Upper lobe of left lung (tissue), 6 donors: ENCODE measurements around the gene ERP29. TPM values are rescaled to one million over a fixed set of nuclear protein-coding genes. Genes with fewer than 3 reads are reported as not detected.
A peak's percentile ranks its signal among the peaks of the same experiment; 100 is the strongest.

Source experiments
- ATAC-seq, 2 donors: fragments of 200-7000 bp; cut with Tn5 transposase; one replicate each; pipeline ENCODE4 v1.9.1; 2022; ENCODE audit warnings: mild to moderate bottlenecking in 2 of 2, moderate library complexity in 2 of 2; ENCODE audit not compliant: low FRiP score in 2 of 2
- DNase-seq, 2 donors: peaks; one replicate each; pipeline ENCODE4 v3.0.0-alpha.2; 2019 to 2020
- H3K27ac ChIP-seq, 4 donors: fragments of 200-600 bp; sonication (generic); one replicate each; pipeline ENCODE4 v1.5.1; 2016 to 2019
- H3K27me3 ChIP-seq, 4 donors: fragments of 200-600 bp; sonication (generic); one replicate each; pipeline ENCODE4 v1.5.1; 2017 to 2019
- H3K36me3 ChIP-seq, 4 donors: fragments of 200-600 bp; sonication (generic); one replicate each; pipeline ENCODE4 v1.5.1; 2016 to 2019
- H3K4me1 ChIP-seq, 4 donors: fragments of 200-600 bp; sonication (generic); one replicate each; pipeline ENCODE4 v1.5.1; 2018 to 2019
- H3K4me3 ChIP-seq, 4 donors: fragments of 200-600 bp; sonication (generic); one replicate each; pipeline ENCODE4 v1.5.1; 2017 to 2019; ENCODE audit warnings: mild to moderate bottlenecking in 2 of 4, moderate library complexity in 1 of 4
- H3K9me3 ChIP-seq, 4 donors: fragments of 200-600 bp; sonication (generic); one replicate each; pipeline ENCODE4 v1.5.1; 2018 to 2019
- CTCF ChIP-seq, 6 experiments: fragments of 450-650 bp in 4 of 6; fragments of 200-600 bp in 2 of 6; sonication (generic) in 2 of 6; IDR thresholded peaks; one replicate each; pipeline ENCODE4 v1.5.1; 2016 to 2019; ENCODE audit warnings: antibody characterized with exemption in 6 of 6
- EP300 ChIP-seq, 4 donors: sonication (generic); formaldehyde crosslinking; IDR thresholded peaks; one replicate each; pipeline ENCODE4 v1.5.1; 2017; ENCODE audit warnings: antibody characterized with exemption in 4 of 4, control low read depth in 2 of 4
- POLR2A ChIP-seq, 4 donors: fragments of 450-650 bp; IDR thresholded peaks; one replicate each; pipeline ENCODE4 v1.5.1; 2016 to 2017; ENCODE audit warnings: antibody characterized with exemption in 4 of 4, mild to moderate bottlenecking in 2 of 4
- POLR2AphosphoS5 ChIP-seq, 2 donors: sonication (generic); formaldehyde crosslinking; IDR thresholded peaks; one replicate each; pipeline ENCODE4 v1.5.1; 2017; ENCODE audit warnings: antibody characterized with exemption in 2 of 2
- WGBS, 2 donors: methylation state at CpG; one replicate each; pipeline ENCODE4 v1.1.5; 2017 to 2018; 5-methylcytosine and 5-hydroxymethylcytosine counted together
- total RNA-seq, 6 donors: library from RNA; depleted of rRNA in 4 of 6; stranded (reverse); fragments of >200 nt in 4 of 6; gene quantifications; one replicate each; pipeline versions ENCODE4 v1.1.0 to v1.2.1, GENCODE V29; 2016 to 2021
- donor health status: DM: no; HTN: no; CAD: no; lungs with moderate emphysema.
- donor health status: DM: no; HTN: yes; CAD: no; lungs with severe emphysema.

Gene ERP29
- total RNA-seq, 6 donors from 2014 or later, result 32.5 to 149 (median 72.2) TPM

- ATAC-seq (peak; percentile 58 to 72), DNase-seq (peak; percentile 87 to 89)
- Histone ChIP-seq H3K9me3 (no peaks in the 10 kb centered on the region), H3K27me3 (no peaks in the 10 kb centered on the region), H3K4me3 (peak overlapping the region; percentile 84 to 99 (median 96)), H3K27ac (peak overlapping the region; percentile 94 to 97 (median 94)), H3K36me3 (peaks cover 0 to 13% (median 2%) of the 10 kb centered on the region in 4 donors), H3K4me1 (peaks cover 26 to 63% (median 31%) of the 10 kb centered on the region in 4 donors)
- TF ChIP-seq POLR2A (IDR thresholded peaks at IDR 0.05) (peak in 1 of 4 donors; percentile 64), EP300 (IDR thresholded peaks at IDR 0.05) (no peak), POLR2AphosphoS5 (IDR thresholded peaks at IDR 0.05) (peak in 1 of 2 donors; percentile 23), CTCF (IDR thresholded peaks at IDR 0.05) (peak in 2 of 6 experiments; percentile 12 to 22)
- WGBS, 2 donors, result 2 to 100% methylated on average over 1 to 42 of the region's 54 CpGs
Observed at GRCh38 chr12:112013601-112014402, 576 bp downstream of the ERP29 start.

GRCh38 chr12:112015938-112016337, 2.7 kb downstream of the ERP29 start:
- DNase-seq (no peak), ATAC-seq (no peak)
- H3K9me3 ChIP-seq, result no peaks in the 10 kb centered on the region
- no peaks in the 10 kb centered on the region for H3K27me3 ChIP-seq
- 94 to 96% methylated on average over 6 of the region's 6 CpGs for WGBS, 2 donors
- no peak overlapping the region for H3K4me3 ChIP-seq
- TF ChIP-seq POLR2AphosphoS5 (IDR thresholded peaks at IDR 0.05), result no peak
- TF ChIP-seq EP300 (IDR thresholded peaks at IDR 0.05), result no peak
- TF ChIP-seq POLR2A (IDR thresholded peaks at IDR 0.05), result no peak
- TF ChIP-seq CTCF (IDR thresholded peaks at IDR 0.05), result no peak
- peaks cover 4 to 27% (median 17%) of the 10 kb centered on the region in 4 donors for H3K36me3 ChIP-seq
- no peak overlapping the region for H3K27ac ChIP-seq
- peaks cover 28 to 72% (median 32%) of the 10 kb centered on the region in 4 donors for H3K4me1 ChIP-seq

- no peak overlapping the region for H3K4me3 ChIP-seq
- H3K27me3 ChIP-seq, result no peaks in the 10 kb centered on the region
- DNase-seq (no peak), ATAC-seq (no peak)
- TF ChIP-seq CTCF (IDR thresholded peaks at IDR 0.05), result no peak
- no peak for TF ChIP-seq POLR2A (IDR thresholded peaks at IDR 0.05)
- no peak for TF ChIP-seq EP300 (IDR thresholded peaks at IDR 0.05)
- no peak for TF ChIP-seq POLR2AphosphoS5 (IDR thresholded peaks at IDR 0.05)
- 84 to 88% methylated on average over 1 of the region's 1 CpG for WGBS, 2 donors
- H3K9me3 ChIP-seq, result no peaks in the 10 kb centered on the region
- H3K36me3 ChIP-seq, result peaks cover 6 to 37% (median 23%) of the 10 kb centered on the region in 4 donors
- H3K4me1 ChIP-seq, result peaks cover 18 to 61% (median 23%) of the 10 kb centered on the region in 4 donors
- no peak overlapping the region for H3K27ac ChIP-seq
Observed at GRCh38 chr12:112017041-112017440, 3.8 kb downstream of the ERP29 start.

GRCh38 chr12:112018571-112019237, 5.5 kb downstream of the ERP29 start:
- Histone ChIP-seq H3K27ac (no peak overlapping the region), H3K4me1 (peaks cover 13 to 54% (median 20%) of the 10 kb centered on the region in 4 donors), H3K4me3 (no peak overlapping the region), H3K36me3 (peaks cover 17 to 54% (median 33%) of the 10 kb centered on the region in 4 donors), H3K9me3 (no peaks in the 10 kb centered on the region), H3K27me3 (no peaks in the 10 kb centered on the region)
- WGBS, 2 donors, result 72 to 76% methylated on average over 2 of the region's 2 CpGs
- TF ChIP-seq EP300 (IDR thresholded peaks at IDR 0.05) (no peak), POLR2A (IDR thresholded peaks at IDR 0.05) (no peak), POLR2AphosphoS5 (IDR thresholded peaks at IDR 0.05) (no peak), CTCF (IDR thresholded peaks at IDR 0.05) (no peak)
- DNase-seq (no peak), ATAC-seq (no peak)
